Stomach (tissue), 4 donors: ENCODE data around the gene RHOJ.

Experiments
- EP300 ChIP-seq: sonication (generic); formaldehyde crosslinking; IDR thresholded peaks from one replicate; pipeline ENCODE4 v1.6.1; 2017; ENCODE audit warnings: antibody characterized with exemption
- POLR2A ChIP-seq, 4 donors: fragments of 450-650 bp; IDR thresholded peaks; one replicate each; pipeline ENCODE4 v1.6.1; 2016; ENCODE audit warnings: antibody characterized with exemption in 4 of 4, control low read depth in 2 of 4, mild to moderate bottlenecking in 1 of 4, moderate library complexity in 1 of 4
- POLR2AphosphoS5 ChIP-seq, 3 donors: sonication (generic); formaldehyde crosslinking; IDR thresholded peaks; one replicate each; pipeline ENCODE4 v1.6.1; 2016; ENCODE audit warnings: antibody characterized with exemption in 3 of 3
- TF ChIP-seq, protein P1 (sequence below), 7 experiments: fragments of 450-650 bp in 4 of 7; fragments of 200-600 bp in 3 of 7; sonication (generic) in 3 of 7; IDR thresholded peaks; one replicate each; pipeline ENCODE4 v1.5.1; 2016 to 2019; ENCODE audit warnings: antibody characterized with exemption in 7 of 7, control low read depth in 2 of 7, mild to moderate bottlenecking in 1 of 7

- TF ChIP-seq EP300 = no peak
- TF ChIP-seq, protein P1, sequence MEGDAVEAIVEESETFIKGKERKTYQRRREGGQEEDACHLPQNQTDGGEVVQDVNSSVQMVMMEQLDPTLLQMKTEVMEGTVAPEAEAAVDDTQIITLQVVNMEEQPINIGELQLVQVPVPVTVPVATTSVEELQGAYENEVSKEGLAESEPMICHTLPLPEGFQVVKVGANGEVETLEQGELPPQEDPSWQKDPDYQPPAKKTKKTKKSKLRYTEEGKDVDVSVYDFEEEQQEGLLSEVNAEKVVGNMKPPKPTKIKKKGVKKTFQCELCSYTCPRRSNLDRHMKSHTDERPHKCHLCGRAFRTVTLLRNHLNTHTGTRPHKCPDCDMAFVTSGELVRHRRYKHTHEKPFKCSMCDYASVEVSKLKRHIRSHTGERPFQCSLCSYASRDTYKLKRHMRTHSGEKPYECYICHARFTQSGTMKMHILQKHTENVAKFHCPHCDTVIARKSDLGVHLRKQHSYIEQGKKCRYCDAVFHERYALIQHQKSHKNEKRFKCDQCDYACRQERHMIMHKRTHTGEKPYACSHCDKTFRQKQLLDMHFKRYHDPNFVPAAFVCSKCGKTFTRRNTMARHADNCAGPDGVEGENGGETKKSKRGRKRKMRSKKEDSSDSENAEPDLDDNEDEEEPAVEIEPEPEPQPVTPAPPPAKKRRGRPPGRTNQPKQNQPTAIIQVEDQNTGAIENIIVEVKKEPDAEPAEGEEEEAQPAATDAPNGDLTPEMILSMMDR (IDR thresholded peaks at IDR 0.05) = no peak
- TF ChIP-seq POLR2A (IDR thresholded peaks at IDR 0.05) = no peak
- no peak for TF ChIP-seq POLR2AphosphoS5 (IDR thresholded peaks at IDR 0.05)
These were observed 118.8 kb downstream of the RHOJ start for GRCh38 chr14:63322897-63323573.
